ENCODE results near the gene FLT4. TPM values are rescaled to one million over a fixed set of nuclear protein-coding genes. Genes with fewer than 3 reads are reported as not detected.

FLT4 gene
- total and polyA plus RNA-seq, 9 of the 15 experiments (the other 6 are each of a cell fraction or from before 2014, with no cell fraction given), result 0.01 to 0.42 (median 0.14) TPM; not detected in 2

DNA sequence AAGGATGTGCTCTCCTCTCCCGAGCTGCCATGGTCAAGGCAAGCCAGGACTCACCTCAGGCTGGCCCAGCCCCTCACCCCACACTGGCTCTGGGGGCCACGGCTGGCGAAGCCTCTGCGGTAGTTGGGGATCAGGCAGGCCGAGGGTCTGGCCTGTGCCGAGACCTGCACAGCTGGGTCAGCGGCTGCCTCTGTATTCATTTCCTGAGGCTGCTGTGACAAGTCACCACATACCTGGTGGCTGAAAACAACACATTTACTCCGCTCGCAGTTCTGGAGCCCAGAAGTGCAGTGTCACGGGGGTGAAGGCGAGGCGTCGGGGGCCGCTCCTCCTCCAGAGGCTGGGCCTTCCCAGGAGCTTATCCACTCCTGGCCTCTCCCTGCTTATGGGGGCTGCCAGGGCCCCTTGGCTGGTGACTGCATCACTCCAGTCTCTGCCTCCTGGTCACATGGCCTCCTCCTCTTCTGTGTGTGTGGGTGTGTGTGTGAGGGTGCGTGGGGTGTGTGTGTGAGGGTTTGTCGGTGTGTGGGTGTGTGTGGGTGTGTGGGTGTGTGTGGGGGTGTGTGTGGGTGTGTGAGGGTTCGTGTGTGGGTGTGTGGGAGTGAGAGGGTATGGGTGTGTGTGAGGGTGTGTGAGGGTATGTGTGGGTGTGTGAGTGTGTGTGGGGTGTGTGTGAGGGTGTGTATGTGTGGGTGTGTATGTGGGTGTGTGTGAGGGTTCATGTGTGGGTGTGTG, 54.9 kb downstream of the FLT4 start (continued):
- no peak for TF ChIP-seq HNRNPLL (IDR thresholded peaks at IDR 0.05; ENCODE audit: low read depth, low read length, poor library complexity, severe bottlenecking)
- peak; percentile 43; the same call in 1 of the 2 replicates for TF ChIP-seq ZBTB7A (IDR thresholded peaks at IDR 0.05; ENCODE audit: borderline replicate concordance, control insufficient read depth, low read depth, low read length)
- no peak for TF ChIP-seq ZNF592 (IDR thresholded peaks at IDR 0.05)
- TF ChIP-seq TFE3 (CRISPR knock-in tag; IDR thresholded peaks at IDR 0.05), result no peak
- no peak for TF ChIP-seq ZNF707 (CRISPR knock-in tag; conservative IDR thresholded peaks at IDR 0.05)
- TF ChIP-seq ZFP30 (CRISPR knock-in tag; IDR thresholded peaks at IDR 0.05; ENCODE audit: borderline replicate concordance), result no peak
- TF ChIP-seq NFYB (IDR thresholded peaks at IDR 0.05; ENCODE audit: extremely low read depth, insufficient read length), result no peak
- no peak for TF ChIP-seq KLF1 (tag; IDR thresholded peaks at IDR 0.05)
- TF ChIP-seq L3MBTL2 (IDR thresholded peaks at IDR 0.05), result no peak
- no peak for TF ChIP-seq ZNF282 (CRISPR knock-in tag; IDR thresholded peaks at IDR 0.05)
- 0 out of 2 replicates have a peak, but pooled peaks have one; percentile 32 for TF ChIP-seq PHB2 (IDR thresholded peaks at IDR 0.05; ENCODE audit: low read depth)
- TF ChIP-seq PRMT5 (CRISPR knock-in tag; IDR thresholded peaks at IDR 0.05), result no peak
- TF ChIP-seq CBFA2T3 (IDR thresholded peaks at IDR 0.05), result peak; percentile 46
- no peak for TF ChIP-seq ATF7 (IDR thresholded peaks at IDR 0.05)
- no peak for TF ChIP-seq TARDBP (IDR thresholded peaks at IDR 0.05)
- TF ChIP-seq SPI1 (IDR thresholded peaks at IDR 0.05; ENCODE audit: borderline replicate concordance, low read depth, low read length), result no peak
- peak; percentile 80 for TF ChIP-seq SMARCA5 (IDR thresholded peaks at IDR 0.05)
- TF ChIP-seq RFX7 (CRISPR knock-in tag; IDR thresholded peaks at IDR 0.05), result no peak
- TF ChIP-seq LARP7 (IDR thresholded peaks at IDR 0.05), result no peak
- TF ChIP-seq ETS2 (tag; IDR thresholded peaks at IDR 0.05; ENCODE audit: borderline replicate concordance, poor library complexity, severe bottlenecking), result no peak
- TF ChIP-seq ZNF124 (CRISPR knock-in tag; IDR thresholded peaks at IDR 0.05), result no peak
- TF ChIP-seq, protein P1, sequence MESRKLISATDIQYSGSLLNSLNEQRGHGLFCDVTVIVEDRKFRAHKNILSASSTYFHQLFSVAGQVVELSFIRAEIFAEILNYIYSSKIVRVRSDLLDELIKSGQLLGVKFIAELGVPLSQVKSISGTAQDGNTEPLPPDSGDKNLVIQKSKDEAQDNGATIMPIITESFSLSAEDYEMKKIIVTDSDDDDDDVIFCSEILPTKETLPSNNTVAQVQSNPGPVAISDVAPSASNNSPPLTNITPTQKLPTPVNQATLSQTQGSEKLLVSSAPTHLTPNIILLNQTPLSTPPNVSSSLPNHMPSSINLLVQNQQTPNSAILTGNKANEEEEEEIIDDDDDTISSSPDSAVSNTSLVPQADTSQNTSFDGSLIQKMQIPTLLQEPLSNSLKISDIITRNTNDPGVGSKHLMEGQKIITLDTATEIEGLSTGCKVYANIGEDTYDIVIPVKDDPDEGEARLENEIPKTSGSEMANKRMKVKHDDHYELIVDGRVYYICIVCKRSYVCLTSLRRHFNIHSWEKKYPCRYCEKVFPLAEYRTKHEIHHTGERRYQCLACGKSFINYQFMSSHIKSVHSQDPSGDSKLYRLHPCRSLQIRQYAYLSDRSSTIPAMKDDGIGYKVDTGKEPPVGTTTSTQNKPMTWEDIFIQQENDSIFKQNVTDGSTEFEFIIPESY (CRISPR knock-in tag; IDR thresholded peaks at IDR 0.05), result no peak
- no peak for TF ChIP-seq U2AF2 (optimal IDR thresholded peaks at IDR 0.05; ENCODE audit: low read depth, low read length)
